ENCODE data around the gene FAF1.
"Not testable (repeated sequence)": the region's sequence is repeated elsewhere in the genome, so short reads cannot be mapped to it uniquely, and the experiment has no call there.

The FAF1 gene

GRCh38 chr1:50847303-50847702 is 112.8 kb downstream of the FAF1 start:
- no peak for TF ChIP-seq GATA1 (IDR thresholded peaks at IDR 0.05; ENCODE audit: low read depth, low read length)
- TF ChIP-seq POLR2A (IDR thresholded peaks at IDR 0.05; ENCODE audit: low read length) = no peak
- no peak for DNase-seq

- no peak for TF ChIP-seq GATA1 (IDR thresholded peaks at IDR 0.05; ENCODE audit: low read depth, low read length)
- TF ChIP-seq POLR2A (IDR thresholded peaks at IDR 0.05; ENCODE audit: low read length) = no peak
- DNase-seq = no peak
Observed at GRCh38 chr1:50846224-50846839, 113.7 kb downstream of the FAF1 start.

- no peak for DNase-seq
Observed at GRCh38 chr1:50841791-50842387, 118.2 kb downstream of the FAF1 start.

GRCh38 chr1:50836117-50836516 is 124.0 kb downstream of the FAF1 start:
- DNase-seq = no peak
- TF ChIP-seq GATA1 (IDR thresholded peaks at IDR 0.05; ENCODE audit: low read depth, low read length) (no peak), POLR2A (IDR thresholded peaks at IDR 0.05; ENCODE audit: low read length) (no peak)

More at GRCh38 chr1:50841791-50842387, 118.2 kb downstream of the FAF1 start:
- TF ChIP-seq POLR2A (IDR thresholded peaks at IDR 0.05; ENCODE audit: low read length) (no peak), GATA1 (IDR thresholded peaks at IDR 0.05; ENCODE audit: low read depth, low read length) (no peak)

GRCh38 chr1:50833216-50833615 is 126.9 kb downstream of the FAF1 start:
- no peak for DNase-seq

GRCh38 chr1:50832167-50832566 is 127.9 kb downstream of the FAF1 start:
- TF ChIP-seq POLR2A (IDR thresholded peaks at IDR 0.05; ENCODE audit: low read length) = no peak
- DNase-seq = no peak

More at GRCh38 chr1:50833216-50833615, 126.9 kb downstream of the FAF1 start:
- TF ChIP-seq POLR2A (IDR thresholded peaks at IDR 0.05; ENCODE audit: low read length) (no peak), GATA1 (IDR thresholded peaks at IDR 0.05; ENCODE audit: low read depth, low read length) (no peak)

GRCh38 chr1:50831300-50832061 is 128.6 kb downstream of the FAF1 start:
- TF ChIP-seq GATA1 (IDR thresholded peaks at IDR 0.05; ENCODE audit: low read depth, low read length) (no peak), POLR2A (IDR thresholded peaks at IDR 0.05; ENCODE audit: low read length) (no peak)
- no peak for DNase-seq

- no peak for TF ChIP-seq POLR2A (IDR thresholded peaks at IDR 0.05; ENCODE audit: low read length)
- TF ChIP-seq GATA1 (IDR thresholded peaks at IDR 0.05; ENCODE audit: low read depth, low read length) = no peak
- DNase-seq = no peak
Observed at GRCh38 chr1:50830621-50831020, 129.4 kb downstream of the FAF1 start.

- no peak for DNase-seq
- no peak for TF ChIP-seq POLR2A (IDR thresholded peaks at IDR 0.05; ENCODE audit: low read length)
- no peak for TF ChIP-seq GATA1 (IDR thresholded peaks at IDR 0.05; ENCODE audit: low read depth, low read length)
Observed at GRCh38 chr1:50829014-50829958, 130.8 kb downstream of the FAF1 start.

GRCh38 chr1:50827546-50827945 is 132.5 kb downstream of the FAF1 start:
- DNase-seq = no peak
- TF ChIP-seq GATA1 (IDR thresholded peaks at IDR 0.05; ENCODE audit: low read depth, low read length) (no peak), POLR2A (IDR thresholded peaks at IDR 0.05; ENCODE audit: low read length) (no peak)

- not testable (repeated sequence) for DNase-seq
Observed at GRCh38 chr1:50826792-50827191, 133.3 kb downstream of the FAF1 start.

- no peak for DNase-seq
- no peak for TF ChIP-seq POLR2A (IDR thresholded peaks at IDR 0.05; ENCODE audit: low read length)
- TF ChIP-seq GATA1 (IDR thresholded peaks at IDR 0.05; ENCODE audit: low read depth, low read length) = no peak
Observed at GRCh38 chr1:50822035-50822776, 137.9 kb downstream of the FAF1 start.

- DNase-seq = no peak
- no peak for TF ChIP-seq POLR2A (IDR thresholded peaks at IDR 0.05; ENCODE audit: low read length)
- no peak for TF ChIP-seq GATA1 (IDR thresholded peaks at IDR 0.05; ENCODE audit: low read depth, low read length)
Observed at GRCh38 chr1:50820545-50820944, 139.5 kb downstream of the FAF1 start.
